Parathyroid adenoma (tissue), 2 donors: Measurements from ENCODE around the gene FRK.
A peak's percentile ranks its signal among the peaks of the same experiment; 100 is the strongest.

Source experiments
- H2AFZ ChIP-seq: fragments of 300-600 bp; sonication (generic); one replicate; pipeline ENCODE4 v1.7.0; 2017; ENCODE audit warnings: antibody characterized with exemption, mild to moderate bottlenecking
- H3K27ac ChIP-seq: fragments of 300-600 bp; sonication (generic); one replicate; pipeline ENCODE4 v1.7.0; 2017
- H3K27me3 ChIP-seq: fragments of 300-600 bp; sonication (generic); one replicate; pipeline ENCODE4 v1.7.0; 2017; ENCODE audit warnings: low read length; ENCODE audit not compliant: control insufficient read depth, insufficient read depth
- H3K36me3 ChIP-seq: fragments of 300-600 bp; sonication (generic); one replicate; pipeline ENCODE4 v1.7.0; 2017; ENCODE audit warnings: low read length; ENCODE audit not compliant: control insufficient read depth, insufficient read depth
- H3K4me1 ChIP-seq: fragments of 300-600 bp; sonication (generic); one replicate; pipeline ENCODE4 v1.7.0; 2017; ENCODE audit warnings: control low read depth
- H3K4me2 ChIP-seq: fragments of 300-600 bp; sonication (generic); one replicate; pipeline ENCODE4 v1.7.0; 2017; ENCODE audit warnings: low read length
- H3K4me3 ChIP-seq: fragments of 300-600 bp; sonication (generic); one replicate; pipeline ENCODE4 v1.7.0; 2017; ENCODE audit warnings: low read depth, low read length
- H3K79me2 ChIP-seq: fragments of 300-600 bp; sonication (generic); one replicate; pipeline ENCODE4 v1.7.0; 2017; ENCODE audit warnings: control low read depth
- H3K9ac ChIP-seq: fragments of 300-600 bp; sonication (generic); one replicate; pipeline ENCODE4 v1.7.0; 2017; ENCODE audit warnings: mild to moderate bottlenecking
- H3K9me3 ChIP-seq: fragments of 300-600 bp; sonication (generic); one replicate; pipeline ENCODE4 v1.7.0; 2017; ENCODE audit warnings: low read length; ENCODE audit not compliant: control insufficient read depth
- CTCF ChIP-seq: fragments of 300-600 bp; sonication (generic); IDR thresholded peaks from one replicate; pipeline ENCODE4 v1.7.0; 2017; ENCODE audit warnings: antibody characterized with exemption, mild to moderate bottlenecking
- donor health status: primary hyperparathyroidism.

FRK gene

GRCh38 chr6:115898246-115898645 lies 162.4 kb downstream of the FRK start:
- Histone ChIP-seq H3K36me3 (no peaks in the 10 kb centered on the region), H3K4me3 (no peak overlapping the region), H2AFZ (no peak overlapping the region), H3K27me3 (no peaks in the 10 kb centered on the region), H3K4me1 (no peaks in the 10 kb centered on the region), H3K79me2 (no peaks in the 10 kb centered on the region), H3K27ac (no peak overlapping the region), H3K9ac (no peak overlapping the region), H3K9me3 (no peaks in the 10 kb centered on the region), H3K4me2 (no peak overlapping the region)
- TF ChIP-seq CTCF, result no peak

DNA sequence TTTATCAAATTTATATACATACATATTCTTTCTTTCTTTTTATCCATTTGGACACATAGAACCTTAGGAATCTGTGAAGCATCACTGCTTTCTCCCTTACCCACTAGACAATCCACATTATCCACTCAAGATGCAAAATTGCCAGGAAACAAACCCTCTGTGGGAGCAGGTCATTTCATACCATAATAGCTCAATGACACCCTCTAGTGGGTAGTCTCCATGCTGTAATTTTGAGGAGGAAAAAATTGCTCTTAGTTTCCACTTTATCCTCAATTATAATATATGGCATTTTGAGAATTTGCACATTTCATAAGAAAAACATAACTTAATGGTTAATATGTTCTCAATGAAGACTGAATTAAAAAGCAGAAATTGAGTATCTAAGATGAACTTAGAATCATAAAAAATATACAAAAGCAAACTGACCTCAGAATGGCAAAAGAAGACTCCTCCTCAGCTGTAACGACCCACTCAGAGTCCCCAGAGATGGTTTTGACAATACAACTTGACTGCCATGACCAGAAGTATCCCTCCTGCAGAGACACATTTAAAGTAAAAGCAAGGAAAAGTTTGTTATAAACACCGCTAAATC lies 164.1 kb downstream of the FRK start:
- Histone ChIP-seq H3K9me3 (no peaks in the 10 kb centered on the region), H3K9ac (no peak overlapping the region), H3K27ac (no peak overlapping the region), H3K4me3 (no peak overlapping the region), H3K27me3 (no peaks in the 10 kb centered on the region), H3K4me1 (no peaks in the 10 kb centered on the region), H2AFZ (no peak overlapping the region), H3K79me2 (no peaks in the 10 kb centered on the region), H3K4me2 (no peak overlapping the region), H3K36me3 (no peaks in the 10 kb centered on the region)
- peak; percentile 70 for TF ChIP-seq CTCF

GRCh38 chr6:115894426-115894992 lies 166.2 kb downstream of the FRK start:
- Histone ChIP-seq H3K4me3 (no peak overlapping the region), H3K9ac (no peak overlapping the region), H2AFZ (no peak overlapping the region), H3K27me3 (no peaks in the 10 kb centered on the region), H3K27ac (no peak overlapping the region), H3K4me1 (no peaks in the 10 kb centered on the region), H3K9me3 (no peaks in the 10 kb centered on the region), H3K36me3 (no peaks in the 10 kb centered on the region), H3K79me2 (no peaks in the 10 kb centered on the region), H3K4me2 (no peak overlapping the region)
- no peak for TF ChIP-seq CTCF

GRCh38 chr6:115891750-115892149 lies 168.9 kb downstream of the FRK start:
- no peaks in the 10 kb centered on the region for H3K79me2 ChIP-seq
- no peak for TF ChIP-seq CTCF
- H3K9me3 ChIP-seq, result no peaks in the 10 kb centered on the region
- no peaks in the 10 kb centered on the region for H3K36me3 ChIP-seq
- peaks cover 9% of the 10 kb centered on the region for H3K4me1 ChIP-seq
- no peak overlapping the region for H2AFZ ChIP-seq
- no peaks in the 10 kb centered on the region for H3K27me3 ChIP-seq
- no peak overlapping the region for H3K27ac ChIP-seq
- H3K4me2 ChIP-seq, result no peak overlapping the region
- no peak overlapping the region for H3K4me3 ChIP-seq
- no peak overlapping the region for H3K9ac ChIP-seq

DNA sequence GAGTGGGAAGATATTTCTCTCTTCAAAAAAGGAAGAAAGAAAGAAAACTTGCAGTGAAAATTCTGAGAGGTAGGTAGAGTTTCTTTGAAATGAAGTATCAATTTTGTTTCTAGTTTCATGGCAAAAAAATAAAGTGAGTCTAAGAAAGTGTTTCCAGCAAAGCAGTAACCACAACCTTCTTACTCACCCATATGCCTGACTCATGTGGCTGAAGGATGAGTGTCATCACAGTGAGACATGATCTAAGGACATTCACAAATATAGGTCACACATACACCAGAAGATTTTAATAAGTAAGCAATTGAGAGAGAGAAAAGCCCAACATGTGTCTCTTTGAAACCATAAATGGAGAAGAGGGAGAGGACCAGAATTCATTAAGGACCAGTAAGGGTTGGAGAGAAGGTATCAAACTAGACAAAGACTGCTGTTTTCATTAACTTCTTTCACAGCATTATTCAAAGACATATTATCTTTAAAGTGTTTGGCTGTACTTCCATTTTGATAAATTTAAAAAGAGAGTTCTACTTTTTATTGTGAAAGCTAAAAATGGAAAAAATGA lies 169.5 kb downstream of the FRK start:
- Histone ChIP-seq H3K9ac (no peak overlapping the region), H3K4me1 (peaks cover 9% of the 10 kb centered on the region), H3K9me3 (no peaks in the 10 kb centered on the region), H3K36me3 (no peaks in the 10 kb centered on the region), H3K27me3 (no peaks in the 10 kb centered on the region), H3K79me2 (no peaks in the 10 kb centered on the region), H3K27ac (no peak overlapping the region), H3K4me3 (no peak overlapping the region), H2AFZ (no peak overlapping the region), H3K4me2 (no peak overlapping the region)
- TF ChIP-seq CTCF, result no peak
